Loucy (cell line): ENCODE data around the gene SETBP1.

Experiments used
- H2AFZ ChIP-seq: fragments of 200-600 bp; sonication (generic); 2 replicates; pipeline ENCODE4 v1.6.0; 2016; ENCODE audit warnings: antibody characterized with exemption, mild to moderate bottlenecking, low read length, moderate library complexity
- H3F3A ChIP-seq: fragments of 200-600 bp; 2 replicates; pipeline ENCODE4 v1.6.0; 2016; ENCODE audit warnings: antibody characterized with exemption, low read depth, mild to moderate bottlenecking
- H3K27me3 ChIP-seq: fragments of 200-600 bp; sonication (generic); 2 replicates; pipeline ENCODE4 v1.6.1; 2014; ENCODE audit warnings: low read length, mild to moderate bottlenecking; ENCODE audit not compliant: insufficient read depth, poor library complexity, severe bottlenecking
- H3K36me3 ChIP-seq: fragments of 200-600 bp; sonication (generic); 2 replicates; pipeline ENCODE4 v1.6.1; 2016; ENCODE audit warnings: low read length; ENCODE audit not compliant: insufficient read depth
- H3K4me1 ChIP-seq: fragments of 200-600 bp; sonication (generic); 2 replicates; pipeline ENCODE4 v1.5.1; 2014; ENCODE audit warnings: low read length, mild to moderate bottlenecking; ENCODE audit not compliant: insufficient read depth, poor library complexity, severe bottlenecking
- H3K4me2 ChIP-seq: fragments of 200-600 bp; sonication (generic); 2 replicates; pipeline ENCODE4 v1.6.0; 2014; ENCODE audit warnings: antibody characterized with exemption, low read length, low read depth, mild to moderate bottlenecking; ENCODE audit not compliant: poor library complexity, severe bottlenecking
- H3K4me3 ChIP-seq: fragments of 200-600 bp; sonication (generic); 2 replicates; pipeline ENCODE4 v1.5.1; 2014; ENCODE audit warnings: low read length, mild to moderate bottlenecking, mixed read lengths; ENCODE audit not compliant: poor library complexity, severe bottlenecking
- H3K79me2 ChIP-seq: fragments of 200-600 bp; sonication (generic); 2 replicates; pipeline ENCODE4 v1.6.1; 2014; ENCODE audit warnings: low read length; ENCODE audit not compliant: insufficient read depth
- H3K9ac ChIP-seq: fragments of 200-600 bp; sonication (generic); 2 replicates; pipeline ENCODE4 v1.6.0; 2014; ENCODE audit warnings: mild to moderate bottlenecking, low read depth, low read length, moderate library complexity; ENCODE audit not compliant: poor library complexity, severe bottlenecking
- H3K9me2 ChIP-seq: fragments of 200-600 bp; sonication (generic); replicated peaks from 2 replicates; pipeline ENCODE4 v1.6.1; 2016; ENCODE audit warnings: low read depth, low read length, mixed read lengths
- H3K9me3 ChIP-seq: fragments of 200-600 bp; sonication (generic); 2 replicates; pipeline ENCODE4 v1.6.1; 2014; ENCODE audit warnings: mild to moderate bottlenecking, antibody characterized with exemption, low read length, low read depth; ENCODE audit not compliant: insufficient read depth
- H4K20me1 ChIP-seq: fragments of 200-600 bp; sonication (generic); 2 replicates; pipeline ENCODE4 v1.6.0; 2014; ENCODE audit warnings: antibody characterized with exemption, low read length, mild to moderate bottlenecking; ENCODE audit not compliant: insufficient read depth, poor library complexity, severe bottlenecking
- EZH2phosphoT487 ChIP-seq: fragments of 200-600 bp; IDR thresholded peaks from 2 replicates; pipeline ENCODE4 v1.6.1; 2018; ENCODE audit warnings: antibody characterized with exemption, mild to moderate bottlenecking, moderate library complexity, borderline replicate concordance
- TF ChIP-seq, protein P1 (sequence below): fragments of 200-600 bp; sonication (generic); conservative IDR thresholded peaks from 2 replicates; pipeline ENCODE4 v1.5.1; 2014; ENCODE audit warnings: mild to moderate bottlenecking, antibody characterized with exemption, low read length

SETBP1 gene

GRCh38 chr18:45026162-45026561 lies 345.5 kb downstream of the SETBP1 start:
- Histone ChIP-seq H3K4me1 (peaks cover 11% of the 10 kb centered on the region), H3K79me2 (no peaks in the 10 kb centered on the region), H3K9ac (no peak overlapping the region), H3F3A (no peaks in the 10 kb centered on the region), H3K9me2 (no peaks in the 10 kb centered on the region), H4K20me1 (no peaks in the 10 kb centered on the region), H3K9me3 (no peaks in the 10 kb centered on the region), H3K27me3 (no peaks in the 10 kb centered on the region), H3K36me3 (no peaks in the 10 kb centered on the region), H3K4me2 (no peak overlapping the region), H2AFZ (no peak overlapping the region), H3K4me3 (no peak overlapping the region)
- TF ChIP-seq EZH2phosphoT487 = no peak
- TF ChIP-seq, protein P1, sequence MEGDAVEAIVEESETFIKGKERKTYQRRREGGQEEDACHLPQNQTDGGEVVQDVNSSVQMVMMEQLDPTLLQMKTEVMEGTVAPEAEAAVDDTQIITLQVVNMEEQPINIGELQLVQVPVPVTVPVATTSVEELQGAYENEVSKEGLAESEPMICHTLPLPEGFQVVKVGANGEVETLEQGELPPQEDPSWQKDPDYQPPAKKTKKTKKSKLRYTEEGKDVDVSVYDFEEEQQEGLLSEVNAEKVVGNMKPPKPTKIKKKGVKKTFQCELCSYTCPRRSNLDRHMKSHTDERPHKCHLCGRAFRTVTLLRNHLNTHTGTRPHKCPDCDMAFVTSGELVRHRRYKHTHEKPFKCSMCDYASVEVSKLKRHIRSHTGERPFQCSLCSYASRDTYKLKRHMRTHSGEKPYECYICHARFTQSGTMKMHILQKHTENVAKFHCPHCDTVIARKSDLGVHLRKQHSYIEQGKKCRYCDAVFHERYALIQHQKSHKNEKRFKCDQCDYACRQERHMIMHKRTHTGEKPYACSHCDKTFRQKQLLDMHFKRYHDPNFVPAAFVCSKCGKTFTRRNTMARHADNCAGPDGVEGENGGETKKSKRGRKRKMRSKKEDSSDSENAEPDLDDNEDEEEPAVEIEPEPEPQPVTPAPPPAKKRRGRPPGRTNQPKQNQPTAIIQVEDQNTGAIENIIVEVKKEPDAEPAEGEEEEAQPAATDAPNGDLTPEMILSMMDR = peak; percentile 41

- no peak overlapping the region for H2AFZ ChIP-seq
- H3K4me1 ChIP-seq = peaks cover 7% of the 10 kb centered on the region
- no peaks in the 10 kb centered on the region for H3K9me2 ChIP-seq
- no peak for TF ChIP-seq EZH2phosphoT487
- no peak overlapping the region for H3K9ac ChIP-seq
- no peak overlapping the region for H3K4me3 ChIP-seq
- H4K20me1 ChIP-seq = no peaks in the 10 kb centered on the region
- no peak overlapping the region for H3K4me2 ChIP-seq
- no peaks in the 10 kb centered on the region for H3F3A ChIP-seq
- no peaks in the 10 kb centered on the region for H3K9me3 ChIP-seq
- no peaks in the 10 kb centered on the region for H3K79me2 ChIP-seq
- H3K27me3 ChIP-seq = no peaks in the 10 kb centered on the region
- peaks cover 7% of the 10 kb centered on the region; the same call in 1 of the 2 replicates for H3K36me3 ChIP-seq
Observed at GRCh38 chr18:45034179-45034578, 353.5 kb downstream of the SETBP1 start.

- Histone ChIP-seq H3K9me3 (no peaks in the 10 kb centered on the region), H3F3A (no peaks in the 10 kb centered on the region), H3K4me1 (no peaks in the 10 kb centered on the region), H3K9ac (no peak overlapping the region), H3K4me2 (no peak overlapping the region), H3K36me3 (peaks cover 25% of the 10 kb centered on the region; the same call in 1 of the 2 replicates), H2AFZ (no peak overlapping the region), H3K27me3 (no peaks in the 10 kb centered on the region), H3K4me3 (no peak overlapping the region), H3K9me2 (no peaks in the 10 kb centered on the region), H3K79me2 (no peaks in the 10 kb centered on the region), H4K20me1 (no peaks in the 10 kb centered on the region)
- TF ChIP-seq, protein P1 = no peak
- no peak for TF ChIP-seq EZH2phosphoT487
Observed at GRCh38 chr18:45037618-45038017, 356.9 kb downstream of the SETBP1 start.

GRCh38 chr18:45039376-45039775 lies 358.7 kb downstream of the SETBP1 start:
- Histone ChIP-seq H3K9ac (no peak overlapping the region), H3K4me2 (no peak overlapping the region), H3K27me3 (no peaks in the 10 kb centered on the region), H3K9me2 (no peaks in the 10 kb centered on the region), H3K79me2 (no peaks in the 10 kb centered on the region), H4K20me1 (no peaks in the 10 kb centered on the region), H3K4me1 (no peaks in the 10 kb centered on the region), H3K36me3 (peaks cover 25% of the 10 kb centered on the region; the same call in 1 of the 2 replicates), H2AFZ (no peak overlapping the region), H3F3A (no peaks in the 10 kb centered on the region), H3K9me3 (no peaks in the 10 kb centered on the region), H3K4me3 (no peak overlapping the region)
- no peak for TF ChIP-seq EZH2phosphoT487
- TF ChIP-seq, protein P1 = no peak
